CD8-positive, alpha-beta memory T cell (primary cell): Measurements from ENCODE around the gene PITX1. TPM values are rescaled to one million over a fixed set of nuclear protein-coding genes. Genes with fewer than 3 reads are reported as not detected.

Source experiments
- CTCF ChIA-PET: fragments of 350-600 bp; sonication (Branson Sonifier 250); formaldehyde crosslinking; loops from one replicate; lab custom pipeline; 2021; ENCODE audit warnings: antibody characterized with exemption; lab: Charles Lee
- POLR2A ChIA-PET: fragments of 350-600 bp; sonication (Branson Sonifier 250); formaldehyde crosslinking; loops from one replicate; lab custom pipeline; 2021; ENCODE audit warnings: antibody characterized with exemption; lab: Charles Lee
- DNase-seq, 5 donors: peaks; one replicate each; pipeline versions ENCODE4 v3.0.0 to v3.0.0-alpha.2; 2020 to 2022; ENCODE audit warnings: mixed read lengths in 1 of 5
- H3K27ac ChIP-seq: one replicate; pipeline ENCODE4 v1.7.0; 2013; ENCODE audit warnings: low read depth, mild to moderate bottlenecking, low read length, moderate library complexity
- H3K27me3 ChIP-seq: 2 replicates; pipeline ENCODE4 v1.7.0; 2013; ENCODE audit warnings: low read length, mild to moderate bottlenecking; ENCODE audit not compliant: insufficient read depth, poor library complexity, severe bottlenecking
- H3K36me3 ChIP-seq: 2 replicates; pipeline ENCODE4 v1.7.0; 2013; ENCODE audit warnings: mild to moderate bottlenecking, low read length, moderate library complexity; ENCODE audit not compliant: insufficient read depth
- H3K4me1 ChIP-seq: 2 replicates; pipeline ENCODE4 v1.7.0; 2013; ENCODE audit warnings: mild to moderate bottlenecking, low read length, moderate library complexity; ENCODE audit not compliant: insufficient read depth
- H3K4me3 ChIP-seq: 2 replicates; pipeline ENCODE4 v1.7.0; 2013; ENCODE audit warnings: mild to moderate bottlenecking, low read length
- H3K9me3 ChIP-seq: 2 replicates; pipeline ENCODE4 v1.7.0; 2013; ENCODE audit warnings: mild to moderate bottlenecking, low read length
- H3K27ac Mint-ChIP-seq, 8 donors: one replicate each; pipeline ENCODE4 v1.8.0; 2020 to 2021; ENCODE audit warnings: mixed read lengths in 8 of 8, mild to moderate bottlenecking in 6 of 8, inconsistent platforms in 3 of 8, moderate library complexity in 3 of 8
- H3K27me3 Mint-ChIP-seq, 2 donors: one replicate each; pipeline ENCODE4 v1.8.0; 2020 to 2021; ENCODE audit warnings: mixed read lengths in 2 of 2, mild to moderate bottlenecking in 1 of 2, moderate library complexity in 1 of 2
- H3K36me3 Mint-ChIP-seq, 3 donors: one replicate each; pipeline ENCODE4 v1.8.0; 2020 to 2021; ENCODE audit warnings: mixed read lengths in 3 of 3, inconsistent platforms in 1 of 3, mild to moderate bottlenecking in 1 of 3
- H3K4me1 Mint-ChIP-seq, 3 donors: one replicate each; pipeline ENCODE4 v1.8.0; 2020 to 2021; ENCODE audit warnings: mixed read lengths in 3 of 3, inconsistent platforms in 1 of 3, mild to moderate bottlenecking in 1 of 3
- H3K4me3 Mint-ChIP-seq, 7 donors: one replicate each; pipeline ENCODE4 v1.8.0; 2020 to 2021; ENCODE audit warnings: mixed read lengths in 7 of 7, mild to moderate bottlenecking in 6 of 7, moderate library complexity in 4 of 7, inconsistent platforms in 2 of 7
- H3K9me3 Mint-ChIP-seq, 5 donors: one replicate each; pipeline ENCODE4 v1.8.0; 2020 to 2022; ENCODE audit warnings: mixed read lengths in 5 of 5, mild to moderate bottlenecking in 3 of 5, moderate library complexity in 2 of 5, inconsistent platforms in 1 of 5
- polyA plus RNA-seq: library from polyadenylated mRNA; unstranded; fragments of 300-500 nt; fragmentation: Illumina TruSeq; gene quantifications from one replicate; pipeline ENCODE4 v1.2.3, GENCODE V29; 2021
- total RNA-seq, 2 experiments: library from RNA; stranded (reverse); gene quantifications; one replicate each; pipeline ENCODE4 v1.2.3, GENCODE V29; 2021

The PITX1 gene
- total and polyA plus RNA-seq, 3 experiments from 2014 or later = not detected

- no peak overlapping the region for H3K4me3 Mint-ChIP-seq
- ChIA-PET CTCF (no interaction called here), POLR2A (no interaction called here)
- peaks cover 47 to 77% of the 10 kb centered on the region in 2 donors for H3K27me3 Mint-ChIP-seq
- H3K27me3 ChIP-seq = peaks cover 3% of the 10 kb centered on the region
- no peak overlapping the region for H3K27ac Mint-ChIP-seq
- no peak for DNase-seq
- no peaks in the 10 kb centered on the region for H3K9me3 ChIP-seq
- no peaks in the 10 kb centered on the region for H3K4me1 ChIP-seq
- H3K9me3 Mint-ChIP-seq = no peaks in the 10 kb centered on the region
- H3K4me1 Mint-ChIP-seq = peaks cover 0 to 10% (median 3%) of the 10 kb centered on the region in 3 donors
- H3K27ac ChIP-seq = no peak overlapping the region
- no peak overlapping the region for H3K4me3 ChIP-seq
- H3K36me3 ChIP-seq = no peaks in the 10 kb centered on the region
- no peaks in the 10 kb centered on the region for H3K36me3 Mint-ChIP-seq
Observed at GRCh38 chr5:135045488-135045887, 11.5 kb upstream of the PITX1 start.

GRCh38 chr5:135042595-135042994 lies 8.6 kb upstream of the PITX1 start:
- no peak overlapping the region for H3K4me3 ChIP-seq
- H3K27ac ChIP-seq = no peak overlapping the region
- H3K4me3 Mint-ChIP-seq = no peak overlapping the region
- H3K9me3 Mint-ChIP-seq = no peaks in the 10 kb centered on the region
- ChIA-PET POLR2A (no interaction called here), CTCF (no interaction called here)
- H3K4me1 Mint-ChIP-seq = peaks cover 0 to 20% (median 3%) of the 10 kb centered on the region in 3 donors
- DNase-seq = no peak
- H3K36me3 ChIP-seq = no peaks in the 10 kb centered on the region
- H3K36me3 Mint-ChIP-seq = no peaks in the 10 kb centered on the region
- H3K9me3 ChIP-seq = no peaks in the 10 kb centered on the region
- H3K27ac Mint-ChIP-seq = no peak overlapping the region
- no peaks in the 10 kb centered on the region for H3K4me1 ChIP-seq
- H3K27me3 Mint-ChIP-seq = peaks cover 45 to 75% of the 10 kb centered on the region in 2 donors
- H3K27me3 ChIP-seq = peaks cover 13% of the 10 kb centered on the region

GRCh38 chr5:135041726-135042125 lies 7.7 kb upstream of the PITX1 start:
- Mint-ChIP-seq H3K9me3 (no peaks in the 10 kb centered on the region), H3K4me3 (no peak overlapping the region), H3K27ac (no peak overlapping the region), H3K36me3 (no peaks in the 10 kb centered on the region), H3K4me1 (peaks cover 0 to 20% (median 3%) of the 10 kb centered on the region in 3 donors), H3K27me3 (peaks cover 46 to 75% of the 10 kb centered on the region in 2 donors)
- no peaks in the 10 kb centered on the region for H3K4me1 ChIP-seq
- no peak overlapping the region for H3K4me3 ChIP-seq
- DNase-seq = no peak
- no peak overlapping the region for H3K27ac ChIP-seq
- ChIA-PET CTCF (no interaction called here), POLR2A (no interaction called here)
- H3K9me3 ChIP-seq = no peaks in the 10 kb centered on the region
- no peaks in the 10 kb centered on the region for H3K36me3 ChIP-seq
- H3K27me3 ChIP-seq = peaks cover 17% of the 10 kb centered on the region

- H3K27me3 Mint-ChIP-seq = peaks cover 49 to 75% of the 10 kb centered on the region in 2 donors
- POLR2A ChIA-PET = no interaction called here
Observed at GRCh38 chr5:135041145-135041587, 7.1 kb upstream of the PITX1 start.

GRCh38 chr5:135040333-135041144 lies 6.5 kb upstream of the PITX1 start:
- no peak overlapping the region for H3K27ac ChIP-seq
- CTCF ChIA-PET = no interaction called here
- Mint-ChIP-seq H3K4me1 (peaks cover 0 to 20% (median 6%) of the 10 kb centered on the region in 3 donors), H3K27me3 (peaks cover 52 to 76% of the 10 kb centered on the region in 2 donors), H3K9me3 (no peaks in the 10 kb centered on the region), H3K36me3 (no peaks in the 10 kb centered on the region), H3K27ac (no peak overlapping the region), H3K4me3 (peak overlapping the region in 2 of 7 donors; percentile 43 to 44)
- peaks cover 17% of the 10 kb centered on the region for H3K27me3 ChIP-seq
- H3K4me1 ChIP-seq = no peaks in the 10 kb centered on the region
- H3K9me3 ChIP-seq = no peaks in the 10 kb centered on the region
- H3K36me3 ChIP-seq = no peaks in the 10 kb centered on the region
- no peak overlapping the region for H3K4me3 ChIP-seq
- no peak for DNase-seq
- POLR2A ChIA-PET = no interaction called here

More at GRCh38 chr5:135041145-135041587, 7.1 kb upstream of the PITX1 start:
- Mint-ChIP-seq H3K27ac (no peak overlapping the region), H3K9me3 (no peaks in the 10 kb centered on the region), H3K36me3 (no peaks in the 10 kb centered on the region), H3K4me3 (peak overlapping the region in 1 of 7 donors; percentile 59), H3K4me1 (peaks cover 0 to 20% (median 3%) of the 10 kb centered on the region in 3 donors)
- Histone ChIP-seq H3K4me3 (no peak overlapping the region), H3K9me3 (no peaks in the 10 kb centered on the region), H3K4me1 (no peaks in the 10 kb centered on the region), H3K36me3 (no peaks in the 10 kb centered on the region), H3K27me3 (peaks cover 17% of the 10 kb centered on the region), H3K27ac (no peak overlapping the region)
- CTCF ChIA-PET = no interaction called here
- DNase-seq = no peak

GRCh38 chr5:135040034-135040332 lies 6.0 kb upstream of the PITX1 start:
- DNase-seq = no peak
- no peak overlapping the region for H3K27ac ChIP-seq
- Mint-ChIP-seq H3K4me1 (peaks cover 2 to 21% (median 10%) of the 10 kb centered on the region in 3 donors), H3K9me3 (no peaks in the 10 kb centered on the region), H3K36me3 (no peaks in the 10 kb centered on the region), H3K27ac (no peak overlapping the region), H3K4me3 (peak overlapping the region in 2 of 7 donors; percentile 43 to 44), H3K27me3 (peaks cover 52 to 77% of the 10 kb centered on the region in 2 donors)
- H3K9me3 ChIP-seq = no peaks in the 10 kb centered on the region
- ChIA-PET POLR2A (no interaction called here), CTCF (no interaction called here)
- H3K4me1 ChIP-seq = no peaks in the 10 kb centered on the region
- no peaks in the 10 kb centered on the region for H3K36me3 ChIP-seq
- no peak overlapping the region for H3K4me3 ChIP-seq
- H3K27me3 ChIP-seq = peaks cover 17% of the 10 kb centered on the region

- H3K4me3 ChIP-seq = no peak overlapping the region
- peaks cover 52 to 81% of the 10 kb centered on the region in 2 donors for H3K27me3 Mint-ChIP-seq
- H3K27ac ChIP-seq = no peak overlapping the region
- H3K36me3 ChIP-seq = no peaks in the 10 kb centered on the region
- H3K27me3 ChIP-seq = peaks cover 17% of the 10 kb centered on the region
- no peak overlapping the region for H3K27ac Mint-ChIP-seq
- no peaks in the 10 kb centered on the region for H3K4me1 ChIP-seq
- peaks cover 5 to 26% (median 14%) of the 10 kb centered on the region in 3 donors for H3K4me1 Mint-ChIP-seq
- H3K36me3 Mint-ChIP-seq = no peaks in the 10 kb centered on the region
- no peaks in the 10 kb centered on the region for H3K9me3 ChIP-seq
- no peak for DNase-seq
- H3K4me3 Mint-ChIP-seq = peak overlapping the region in 1 of 7 donors; percentile 59
- POLR2A ChIA-PET = no interaction called here
- CTCF ChIA-PET = no interaction called here
- H3K9me3 Mint-ChIP-seq = no peaks in the 10 kb centered on the region
Observed at GRCh38 chr5:135039271-135040033, 5.4 kb upstream of the PITX1 start.

GRCh38 chr5:135038813-135039270 lies 4.8 kb upstream of the PITX1 start:
- Mint-ChIP-seq H3K27me3 (peaks cover 51 to 77% of the 10 kb centered on the region in 2 donors), H3K4me3 (peak overlapping the region in 1 of 7 donors; percentile 32), H3K27ac (no peak overlapping the region), H3K9me3 (no peaks in the 10 kb centered on the region), H3K36me3 (no peaks in the 10 kb centered on the region), H3K4me1 (peaks cover 5 to 29% (median 14%) of the 10 kb centered on the region in 3 donors)
- H3K9me3 ChIP-seq = no peaks in the 10 kb centered on the region
- no peak for DNase-seq
- H3K27ac ChIP-seq = no peak overlapping the region
- ChIA-PET CTCF (no interaction called here), POLR2A (no interaction called here)
- no peak overlapping the region for H3K4me3 ChIP-seq
- H3K36me3 ChIP-seq = no peaks in the 10 kb centered on the region
- no peaks in the 10 kb centered on the region for H3K4me1 ChIP-seq
- peaks cover 17% of the 10 kb centered on the region for H3K27me3 ChIP-seq
